Retinal pigment epithelial cell (primary cell): Measurements from ENCODE around the gene EBF3.

Source experiments
- DNase-seq: peaks from one replicate; pipeline ENCODE4 v3.0.0-alpha.2; 2010; ENCODE audit warnings: low read depth
- H3K4me3 ChIP-seq: 2 replicates; pipeline ENCODE4 v1.5.1; 2011; ENCODE audit warnings: mild to moderate bottlenecking, low read length, control low read depth, moderate library complexity
- CTCF ChIP-seq: conservative IDR thresholded peaks from 2 replicates; pipeline ENCODE4 v1.5.1; 2011; ENCODE audit warnings: low read depth, low read length, control low read depth, inconsistent platforms

The EBF3 gene

GRCh38 chr10:129887381-129887905, 76.6 kb downstream of the EBF3 start:
- DNase-seq, result no peak
- no peak overlapping the region for H3K4me3 ChIP-seq
- no peak for TF ChIP-seq CTCF

- no peak for TF ChIP-seq CTCF
- H3K4me3 ChIP-seq, result no peak overlapping the region
- no peak for DNase-seq
Observed at GRCh38 chr10:129886263-129886662, 77.8 kb downstream of the EBF3 start.

GRCh38 chr10:129885526-129885925, 78.5 kb downstream of the EBF3 start:
- H3K4me3 ChIP-seq, result no peak overlapping the region
- no peak for DNase-seq
- no peak for TF ChIP-seq CTCF

- no peak for TF ChIP-seq CTCF
- no peak overlapping the region for H3K4me3 ChIP-seq
- no peak for DNase-seq
Observed at GRCh38 chr10:129884398-129885078, 79.5 kb downstream of the EBF3 start.

GRCh38 chr10:129883626-129884397, 80.3 kb downstream of the EBF3 start:
- no peak for DNase-seq
- TF ChIP-seq CTCF, result no peak
- H3K4me3 ChIP-seq, result no peak overlapping the region

GRCh38 chr10:129883029-129883428, 81.0 kb downstream of the EBF3 start:
- no peak for DNase-seq
- no peak overlapping the region for H3K4me3 ChIP-seq
- no peak for TF ChIP-seq CTCF
